ENCODE measurements around the gene NEDD9. TPM values are rescaled to one million over a fixed set of nuclear protein-coding genes. Genes with fewer than 3 reads are reported as not detected.

Gene NEDD9
- total RNA-seq, 1 experiment from 2014 or later: 0.17 TPM

- Histone ChIP-seq H3K9ac (ENCODE audit: low read length) (no peak overlapping the region), H3K4me2 (ENCODE audit: low read length) (no peak overlapping the region), H3K27ac (ENCODE audit: low read depth, low read length) (no peak overlapping the region), H3K4me1 (ENCODE audit: control insufficient read depth in 1 of 2, insufficient read depth in 2 of 2, low read length in 2 of 2) (peaks cover 0 to 7% of the 10 kb centered on the region in 2 experiments; a peak in 3 of 4 replicates), H3K9me2 (ENCODE audit: insufficient read depth) (no peaks in the 10 kb centered on the region), H3K4me3 (replicated peaks in 1 of 2; ENCODE audit: low read depth in 1 of 2, low read length in 2 of 2) (no peak overlapping the region), H2AFZ (ENCODE audit: low read depth, low read length, poor library complexity, severe bottlenecking) (no peak overlapping the region), H4K20me1 (ENCODE audit: insufficient read depth) (no peaks in the 10 kb centered on the region), H3K27me3 (ENCODE audit: insufficient read depth, low read length) (0 out of 2 replicates have a peak, but pooled peaks cover 3% of the 10 kb centered on the region), H3K36me3 (ENCODE audit: control insufficient read depth in 1 of 2, insufficient read depth in 2 of 2, low read length in 2 of 2) (no peaks in the 10 kb centered on the region), H3K9me3 (ENCODE audit: control insufficient read depth in 1 of 2, insufficient read depth in 1 of 2, low read depth in 1 of 2, low read length in 2 of 2) (no peaks in the 10 kb centered on the region), H3K79me2 (ENCODE audit: insufficient read depth, low read length) (no peaks in the 10 kb centered on the region)
- intact Hi-C loops (cut with micrococcal nuclease): no loop called here
- no peak for DNase-seq (ENCODE audit: low read depth, low spot score)
- ATAC-seq: no peak
- ChIA-PET POLR2A (no interaction called here), RAD21 (ENCODE audit: low non-redundant PET in 1 of 2, low total read pairs in 2 of 2, uncharacterized antibody in 2 of 2, unreplicated experiment in 2 of 2) (no interaction called here), CTCF (no interaction called here)
- TF ChIP-seq FOSL1 (IDR thresholded peaks at IDR 0.05; ENCODE audit: low read depth): no peak
- TF ChIP-seq EZH2 (IDR thresholded peaks at IDR 0.05): no peak
- TF ChIP-seq SIN3A (IDR thresholded peaks at IDR 0.05; ENCODE audit: low read depth): no peak
- BruUV-seq (replicated peaks): no TSS peak
Observed at GRCh38 chr6:11236076-11236750, 3.7 kb upstream of the NEDD9 start.

DNA sequence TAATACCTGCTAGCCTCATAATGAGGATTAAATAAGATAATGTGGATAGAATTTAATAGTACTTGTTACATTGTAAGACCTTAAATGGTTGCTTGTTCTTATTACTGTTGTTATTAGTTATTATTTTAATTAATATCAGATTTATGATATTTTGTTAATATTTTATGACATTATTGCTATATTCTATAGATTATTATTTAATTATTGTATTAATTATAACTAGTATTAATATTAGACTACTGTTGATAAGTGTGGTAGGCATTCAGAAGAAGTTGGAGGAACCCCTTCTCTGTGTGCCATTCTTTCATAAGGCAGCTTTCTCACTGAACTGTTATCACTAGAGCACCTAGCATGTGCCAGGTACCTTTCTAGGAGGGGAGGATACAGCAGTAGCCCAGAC is 2.6 kb upstream of the NEDD9 start:
- peaks cover 0 to 7% of the 10 kb centered on the region in 2 experiments; a peak in 3 of 4 replicates for H3K4me1 ChIP-seq (ENCODE audit: control insufficient read depth in 1 of 2, insufficient read depth in 2 of 2, low read length in 2 of 2)
- TF ChIP-seq ZNF274 (IDR thresholded peaks at IDR 0.05; ENCODE audit: low read depth, low read length) (no peak), SIN3A (IDR thresholded peaks at IDR 0.05; ENCODE audit: low read depth) (no peak), SP1 (IDR thresholded peaks at IDR 0.05; ENCODE audit: low read depth) (no peak), MAX (IDR thresholded peaks at IDR 0.05) (no peak), CBX3 (IDR thresholded peaks at IDR 0.05; ENCODE audit: low read depth) (no peak), EZH2 (IDR thresholded peaks at IDR 0.05) (no peak)
- no peak for DNase-seq (ENCODE audit: low read depth, low spot score)
- H3K36me3 ChIP-seq (ENCODE audit: control insufficient read depth in 1 of 2, insufficient read depth in 2 of 2, low read length in 2 of 2): no peaks in the 10 kb centered on the region
- H3K4me2 ChIP-seq (ENCODE audit: low read length): no peak overlapping the region
- H3K27me3 ChIP-seq (ENCODE audit: insufficient read depth, low read length): 0 out of 2 replicates have a peak, but pooled peaks cover 9% of the 10 kb centered on the region
- intact Hi-C loops (cut with micrococcal nuclease): no loop called here
- no peaks in the 10 kb centered on the region for H3K9me3 ChIP-seq (ENCODE audit: control insufficient read depth in 1 of 2, insufficient read depth in 1 of 2, low read depth in 1 of 2, low read length in 2 of 2)
- ChIA-PET POLR2A (no interaction called here), RAD21 (ENCODE audit: low non-redundant PET in 1 of 2, low total read pairs in 2 of 2, uncharacterized antibody in 2 of 2, unreplicated experiment in 2 of 2) (no interaction called here), CTCF (no interaction called here)
- no TSS peak for BruUV-seq (replicated peaks)
- no peak overlapping the region for H3K27ac ChIP-seq (ENCODE audit: low read depth, low read length)
- no peak overlapping the region for H3K4me3 ChIP-seq (replicated peaks in 1 of 2; ENCODE audit: low read depth in 1 of 2, low read length in 2 of 2)
- ATAC-seq: no peak
- H2AFZ ChIP-seq (ENCODE audit: low read depth, low read length, poor library complexity, severe bottlenecking): no peak overlapping the region
- H4K20me1 ChIP-seq (ENCODE audit: insufficient read depth): no peaks in the 10 kb centered on the region
- H3K9ac ChIP-seq (ENCODE audit: low read length): no peak overlapping the region
- H3K9me2 ChIP-seq (ENCODE audit: insufficient read depth): no peaks in the 10 kb centered on the region
- no peaks in the 10 kb centered on the region for H3K79me2 ChIP-seq (ENCODE audit: insufficient read depth, low read length)

All from HCT116 (cell line).